Measurements from ENCODE around the gene TBL1X.

DNA sequence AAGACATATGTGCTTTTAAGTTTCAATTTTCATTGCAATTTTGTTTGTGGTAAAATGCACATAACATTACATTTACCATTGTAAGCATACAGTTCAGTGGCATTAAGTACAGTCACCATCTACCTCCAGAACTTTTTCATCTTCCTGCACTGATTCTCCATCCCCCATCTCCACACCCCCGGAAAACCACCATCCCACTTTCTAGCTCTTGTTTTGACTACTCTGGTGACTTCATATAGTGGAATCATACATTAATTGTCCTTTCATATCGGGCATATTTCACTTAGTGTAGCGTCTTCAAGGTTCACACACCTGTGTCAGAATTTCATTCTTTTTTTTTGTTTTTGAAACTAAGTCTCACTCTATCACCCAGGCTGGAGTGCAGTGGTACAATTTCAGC is 157.3 kb downstream of the TBL1X start:
- TF ChIP-seq POLR2AphosphoS5 (IDR thresholded peaks at IDR 0.05): no peak
- TF ChIP-seq CTCF (IDR thresholded peaks at IDR 0.05): no peak
- no peak for TF ChIP-seq POLR2A (IDR thresholded peaks at IDR 0.05)
- no peak for TF ChIP-seq EP300 (IDR thresholded peaks at IDR 0.05)

Measured in stomach (tissue), 4 donors.